HFFc6 (cell line): ENCODE measurements around the gene TBC1D3. TPM values are rescaled to one million over a fixed set of nuclear protein-coding genes. Genes with fewer than 3 reads are reported as not detected.
"Not testable (repeated sequence)": the region's sequence is repeated elsewhere in the genome, so short reads cannot be mapped to it uniquely, and the experiment has no call there.

Experiments used
- DNase-seq: peaks from one replicate; pipeline ENCODE4 v3.0.0-alpha.2; 2018
- H3K27ac Mint-ChIP-seq: 2 replicates; pipeline ENCODE4 v1.8.0; 2020; ENCODE audit warnings: mild to moderate bottlenecking, mixed read lengths
- H3K27me3 Mint-ChIP-seq: 2 replicates; pipeline ENCODE4 v1.8.0; 2021; ENCODE audit warnings: mild to moderate bottlenecking, moderate library complexity, mixed read lengths; ENCODE audit not compliant: insufficient read depth
- H3K36me3 Mint-ChIP-seq: 2 replicates; pipeline ENCODE4 v1.8.0; 2021; ENCODE audit warnings: low read depth, mixed read lengths
- H3K4me1 Mint-ChIP-seq: 2 replicates; pipeline ENCODE4 v1.8.0; 2020; ENCODE audit warnings: low read depth, mixed read lengths
- H3K4me3 Mint-ChIP-seq: 2 replicates; pipeline ENCODE4 v1.8.0; 2020; ENCODE audit warnings: mild to moderate bottlenecking, moderate library complexity, mixed read lengths
- H3K9me3 Mint-ChIP-seq: 2 replicates; pipeline ENCODE4 v1.8.0; 2020; ENCODE audit warnings: mild to moderate bottlenecking, mixed read lengths
- long read RNA-seq: library from polyadenylated mRNA; unstranded; transcript quantifications from one replicate; pipeline ENCODE4 v2.0.0, GENCODE V29; 2019
- total RNA-seq, 6 experiments: library from RNA; stranded (reverse); fragmentation: NEBNext Ultra II Directional; extraction: Animal tissue kit (Norgen Biotek cat#: 25700); gene quantifications; 2 replicates in 1 of 6; 3 replicates in 5 of 6; pipeline ENCODE4 v1.2.3, GENCODE V29; 2021

The TBC1D3 gene
- under 1 TPM in 2 of 6 experiments, not detected in 4; 0.10 to 0.26 TPM for total RNA-seq
- long read RNA-seq, partial matches to known transcripts = 1 of 5 reads
- long read RNA-seq, other reads (novel, unspliced or antisense) = 4 of 5 reads

DNA sequence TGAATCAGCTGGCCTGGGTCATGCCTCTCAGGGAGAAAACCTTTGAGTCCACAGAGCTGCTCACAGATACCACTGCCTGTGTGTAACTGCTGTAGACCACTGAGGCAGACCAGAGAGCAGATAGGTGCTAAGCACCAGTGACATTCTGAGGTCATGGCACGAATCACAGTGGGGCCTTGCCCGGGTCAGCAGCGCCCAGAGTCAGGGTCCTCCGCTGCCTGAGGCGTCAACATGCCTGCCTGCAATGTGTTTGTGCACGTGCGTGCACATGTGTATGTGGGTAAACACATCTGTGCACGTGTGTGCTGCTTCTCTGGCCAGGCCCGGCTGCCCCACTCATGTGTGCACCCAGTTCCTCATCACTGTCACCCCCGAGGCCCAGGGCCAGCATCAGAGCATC, at the start of gene TBC1D3:
Gene TBC1D3, minus strand, starts transcription at position 101 of the 400 bp plus-strand sequence. CDS start 1,526 bp downstream, outside the sequence.
- not testable (repeated sequence) for H3K36me3 Mint-ChIP-seq, H3K4me3 Mint-ChIP-seq, H3K27me3 Mint-ChIP-seq, H3K9me3 Mint-ChIP-seq, H3K4me1 Mint-ChIP-seq, H3K27ac Mint-ChIP-seq, DNase-seq

DNA sequence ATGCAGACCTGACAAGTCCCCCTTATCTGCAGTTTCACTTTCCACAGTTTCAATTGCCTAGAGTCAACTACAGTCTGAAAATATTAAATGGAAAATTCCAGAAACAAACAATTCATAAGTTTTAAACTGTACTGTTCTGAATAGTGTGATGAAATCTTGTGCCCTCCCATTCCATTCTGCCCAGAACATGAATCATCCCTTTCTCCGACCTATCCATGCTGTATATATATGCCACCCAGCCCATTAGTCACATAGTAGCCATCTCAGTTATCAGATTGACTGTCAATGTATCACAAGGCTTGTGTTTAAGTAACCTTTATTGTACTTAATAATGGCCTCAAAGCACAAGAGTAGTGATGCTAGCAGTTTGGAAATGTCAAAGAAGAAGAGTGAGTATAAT, 40.4 kb upstream of the TBC1D3 start:
- H3K4me1 Mint-ChIP-seq, H3K27ac Mint-ChIP-seq, H3K9me3 Mint-ChIP-seq, H3K27me3 Mint-ChIP-seq, H3K36me3 Mint-ChIP-seq, H3K4me3 Mint-ChIP-seq, DNase-seq: not testable (repeated sequence)

DNA sequence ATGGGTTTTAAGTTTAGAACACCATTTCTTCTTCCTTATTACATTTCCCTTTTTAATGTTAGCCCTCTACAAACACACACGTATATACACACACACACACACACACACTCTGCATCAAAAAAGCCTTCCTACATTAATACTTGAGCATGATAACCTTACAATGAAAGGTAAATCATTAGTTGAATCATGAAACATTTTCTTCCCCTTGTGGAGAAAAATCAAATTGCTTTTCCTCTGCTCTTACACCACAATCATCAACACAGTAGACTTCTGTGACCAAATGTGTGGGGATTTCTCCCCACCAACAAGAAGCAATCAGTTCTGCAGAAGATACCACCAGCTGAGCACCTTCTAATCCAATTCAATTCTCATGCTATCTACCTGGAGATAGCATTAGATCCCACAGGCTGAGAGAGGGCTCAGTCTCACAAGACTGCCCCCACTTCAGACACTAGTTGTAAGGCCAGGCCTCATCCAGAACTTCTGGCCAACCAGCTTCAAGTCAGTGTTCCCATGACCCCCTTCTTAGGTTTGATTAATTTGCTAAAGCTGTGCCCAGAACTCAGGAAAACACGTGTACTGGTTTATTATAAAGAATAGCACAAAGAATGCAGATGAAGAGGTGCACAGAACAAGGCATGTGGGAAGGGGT, 33.6 kb upstream of the TBC1D3 start:
- H3K27ac Mint-ChIP-seq, H3K36me3 Mint-ChIP-seq: not testable (repeated sequence)

DNA sequence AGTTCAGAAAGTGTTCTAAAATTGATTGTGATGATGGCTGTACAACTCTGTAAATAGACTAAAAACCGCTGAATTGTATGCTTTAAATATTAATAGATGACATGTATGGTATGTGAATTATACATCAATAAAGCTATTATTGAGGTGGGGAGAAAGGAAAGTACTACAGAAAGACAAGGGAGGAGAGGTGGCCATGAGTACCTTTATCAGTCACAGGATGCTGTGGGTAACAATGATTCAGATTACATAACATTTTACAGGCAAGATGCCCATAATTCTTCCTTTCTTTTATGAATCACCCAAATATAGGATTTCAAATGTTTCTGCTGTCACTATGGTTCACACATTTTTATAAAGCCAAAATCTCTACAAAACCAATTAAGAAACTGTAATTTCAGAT, 28.5 kb upstream of the TBC1D3 start:
- H3K36me3 Mint-ChIP-seq, H3K27ac Mint-ChIP-seq: not testable (repeated sequence)

More for the DNA sequence above, 33.6 kb upstream of the TBC1D3 start:
- not testable (repeated sequence) for H3K4me3 Mint-ChIP-seq, H3K4me1 Mint-ChIP-seq, DNase-seq, H3K27me3 Mint-ChIP-seq, H3K9me3 Mint-ChIP-seq

DNA sequence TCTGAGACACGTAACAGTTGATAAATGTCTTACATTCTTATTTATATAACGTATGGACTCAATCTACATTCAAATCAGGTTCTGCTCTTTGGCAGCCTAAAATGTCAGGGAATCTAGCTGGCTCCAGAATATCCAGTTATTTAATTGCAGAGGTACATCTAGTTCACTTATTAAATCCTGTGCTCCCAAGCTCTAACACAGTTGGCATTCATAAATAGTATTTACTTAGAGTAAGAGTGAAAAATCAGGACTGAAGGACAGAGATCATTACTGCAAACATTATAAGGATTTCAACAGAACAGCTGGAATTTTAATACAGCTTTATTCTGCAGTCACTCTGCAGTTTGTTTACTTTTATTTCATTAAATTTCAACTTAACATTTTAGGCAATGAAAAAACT, 7.9 kb upstream of the TBC1D3 start:
- DNase-seq, H3K4me1 Mint-ChIP-seq, H3K36me3 Mint-ChIP-seq, H3K27ac Mint-ChIP-seq, H3K4me3 Mint-ChIP-seq, H3K27me3 Mint-ChIP-seq, H3K9me3 Mint-ChIP-seq: not testable (repeated sequence)

More for the DNA sequence above, 28.5 kb upstream of the TBC1D3 start:
- H3K9me3 Mint-ChIP-seq, DNase-seq, H3K27me3 Mint-ChIP-seq, H3K4me1 Mint-ChIP-seq, H3K4me3 Mint-ChIP-seq: not testable (repeated sequence)

DNA sequence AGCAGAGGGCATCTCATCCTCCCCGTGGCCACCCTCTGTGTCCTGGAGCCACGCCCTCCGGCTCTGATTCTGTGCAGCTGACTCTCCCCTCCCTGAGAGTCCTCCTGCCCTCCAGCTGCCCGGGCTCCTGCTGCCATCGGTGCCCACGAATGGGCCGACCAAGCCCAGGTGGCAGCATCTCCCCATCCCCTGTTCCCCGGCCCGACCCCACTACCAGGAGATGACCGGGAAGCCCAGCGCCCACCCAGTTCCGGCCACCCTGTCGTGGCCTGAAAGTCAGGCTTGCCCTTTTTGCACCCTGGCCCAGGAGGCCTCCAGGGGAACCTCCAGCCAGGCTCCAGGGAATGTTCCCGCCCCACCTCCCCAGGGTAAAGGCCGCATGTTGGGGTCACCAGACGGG, 57.5 kb downstream of the TBC1D3 start:
- H3K36me3 Mint-ChIP-seq, DNase-seq, H3K4me1 Mint-ChIP-seq, H3K27ac Mint-ChIP-seq, H3K27me3 Mint-ChIP-seq, H3K4me3 Mint-ChIP-seq, H3K9me3 Mint-ChIP-seq: not testable (repeated sequence)

Other genes with a start within 250 kb of the TBC1D3 start
- 1 to 10 TPM in 4 of 6 experiments, under 1 TPM in 2; 0.19 to 1.5 (median 1.1) TPM for gene TBC1D3L, start 203.5 kb downstream of the TBC1D3 start, total RNA-seq
- gene TBC1D3D, start 188.6 kb downstream of the TBC1D3 start, total RNA-seq = under 1 TPM in 3 of 6 experiments, not detected in 3; 0.10 to 0.85 (median 0.24) TPM
- 1 to 10 TPM in 2 of 6 experiments, under 1 TPM in 4; 0.41 to 1.6 (median 0.80) TPM for gene TBC1D3C, start 123.9 kb downstream of the TBC1D3 start, total RNA-seq
- gene TBC1D3E, start 64.6 kb downstream of the TBC1D3 start, total RNA-seq = not detected
- gene MRPL45, start 104.6 kb upstream of the TBC1D3 start, total RNA-seq = 10 to 100 TPM; 35.7 to 43.3 (median 42.1) TPM
- gene GPR179, start 151.4 kb upstream of the TBC1D3 start, total RNA-seq = not detected
- gene SOCS7, start 159.3 kb upstream of the TBC1D3 start, total RNA-seq = 10 to 100 TPM in 5 of 6 experiments, 1 to 10 TPM in 1; 9.7 to 13.8 (median 11.1) TPM
- gene ARHGAP23, start 235.9 kb upstream of the TBC1D3 start, total RNA-seq = 100 to 1,000 TPM; 206 to 231 (median 224) TPM